ENCODE measurements around the gene PDLIM3.
"Not testable (repeated sequence)": the region's sequence is repeated elsewhere in the genome, so short reads cannot be mapped to it uniquely, and the experiment has no call there.

PDLIM3 gene

DNA sequence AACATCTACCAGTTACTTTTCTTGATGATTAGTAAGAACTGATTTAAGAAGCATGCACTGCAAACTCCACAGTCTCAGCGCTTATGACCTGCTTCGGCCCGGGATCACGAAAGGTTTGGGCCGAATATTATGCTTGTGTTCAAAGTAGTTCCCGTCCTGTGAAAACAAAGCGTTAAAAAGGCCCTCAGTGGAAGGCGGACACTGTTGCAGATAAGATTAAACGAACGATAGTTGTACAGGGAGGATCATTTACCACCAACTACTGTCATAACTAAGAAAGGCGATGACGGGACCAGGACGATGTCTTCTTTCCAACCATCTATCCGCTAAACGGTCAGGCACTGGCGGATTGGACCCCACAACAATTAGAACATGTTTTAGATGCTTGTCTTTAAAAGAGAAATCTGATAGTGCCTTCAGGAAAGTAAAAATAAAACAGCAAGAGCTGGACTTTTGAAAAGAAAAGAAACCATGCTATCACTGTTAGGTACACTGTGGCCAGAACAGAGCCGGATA, 21.1 kb downstream of the PDLIM3 start:
- H3K9me3 ChIP-seq (ENCODE audit: control insufficient read depth, insufficient read depth, low read length): no peaks in the 10 kb centered on the region

DNA sequence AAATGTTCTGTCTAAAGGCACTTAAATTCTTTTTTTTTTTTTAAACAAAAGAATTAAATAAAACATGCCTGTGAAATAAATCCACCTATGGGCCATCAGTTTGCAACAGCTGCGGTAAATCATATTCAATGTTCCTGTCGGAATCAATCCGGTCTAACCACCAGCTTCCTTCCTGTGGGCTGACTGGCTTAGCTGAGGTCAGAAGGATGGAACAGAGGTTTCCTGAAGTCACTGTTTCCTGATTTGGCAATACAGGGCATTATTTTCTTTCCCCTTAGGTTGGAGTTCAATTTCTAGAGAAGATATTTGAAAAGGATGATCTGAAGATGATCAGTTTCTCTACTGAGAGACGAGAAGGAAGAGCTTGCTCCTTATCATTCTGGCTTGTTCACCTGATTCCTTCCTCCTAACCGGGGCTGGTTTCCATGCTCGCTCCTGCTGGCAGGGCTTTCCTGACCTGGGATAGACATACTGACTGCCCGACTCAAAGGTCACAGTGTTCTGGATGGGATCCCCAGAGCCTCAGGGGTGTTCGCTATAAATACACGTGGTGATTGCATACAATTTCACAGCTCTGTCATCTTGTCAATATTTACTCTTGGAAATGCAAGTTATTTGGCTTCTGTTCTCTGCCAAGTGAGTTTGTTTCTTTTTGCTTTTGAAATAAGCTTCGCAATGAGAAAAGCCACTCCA, 21.7 kb downstream of the PDLIM3 start:
- no peak overlapping the region for H3K9ac ChIP-seq (ENCODE audit: low read depth, low read length)
- no peak overlapping the region for H3K4me3 ChIP-seq (ENCODE audit: low read depth, low read length)
- H3K9me3 ChIP-seq (ENCODE audit: control insufficient read depth, insufficient read depth, low read length): no peaks in the 10 kb centered on the region
- H3K36me3 ChIP-seq (ENCODE audit: control insufficient read depth, insufficient read depth, low read length): no peaks in the 10 kb centered on the region
- no peaks in the 10 kb centered on the region for H3K27me3 ChIP-seq (ENCODE audit: control insufficient read depth, insufficient read depth, low read length)
- H3K4me1 ChIP-seq (ENCODE audit: control insufficient read depth, insufficient read depth, low read length): no peaks in the 10 kb centered on the region

More for the DNA sequence above, 21.1 kb downstream of the PDLIM3 start:
- Histone ChIP-seq H3K4me1 (ENCODE audit: control insufficient read depth, insufficient read depth, low read length) (no peaks in the 10 kb centered on the region), H3K9ac (ENCODE audit: low read depth, low read length) (no peak overlapping the region), H3K4me3 (ENCODE audit: low read depth, low read length) (no peak overlapping the region), H3K27me3 (ENCODE audit: control insufficient read depth, insufficient read depth, low read length) (no peaks in the 10 kb centered on the region), H3K36me3 (ENCODE audit: control insufficient read depth, insufficient read depth, low read length) (no peaks in the 10 kb centered on the region)

DNA sequence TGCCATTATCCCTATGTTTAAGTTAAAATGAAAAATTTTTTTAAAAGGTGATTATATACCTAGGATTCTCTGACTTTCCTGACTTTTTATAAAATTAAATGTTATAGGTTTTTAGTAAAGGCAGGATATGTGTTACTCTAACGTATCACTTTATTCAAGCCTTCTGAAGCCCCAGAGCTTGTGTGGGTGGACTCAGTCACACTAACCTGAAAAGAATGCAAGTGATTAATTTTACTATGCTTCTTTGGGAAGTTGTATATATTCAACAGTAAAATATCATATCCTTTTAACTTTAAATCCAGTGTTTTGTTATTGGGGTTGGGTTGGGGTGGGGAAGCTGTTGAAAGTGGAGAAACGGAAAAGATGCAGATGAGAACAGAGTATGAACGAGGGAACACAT, 22.8 kb downstream of the PDLIM3 start:
- H3K9me3 ChIP-seq (ENCODE audit: control insufficient read depth, insufficient read depth, low read length): no peaks in the 10 kb centered on the region
- no peaks in the 10 kb centered on the region for H3K4me1 ChIP-seq (ENCODE audit: control insufficient read depth, insufficient read depth, low read length)
- no peaks in the 10 kb centered on the region for H3K27me3 ChIP-seq (ENCODE audit: control insufficient read depth, insufficient read depth, low read length)
- H3K9ac ChIP-seq (ENCODE audit: low read depth, low read length): no peak overlapping the region
- H3K36me3 ChIP-seq (ENCODE audit: control insufficient read depth, insufficient read depth, low read length): no peaks in the 10 kb centered on the region
- no peak overlapping the region for H3K4me3 ChIP-seq (ENCODE audit: low read depth, low read length)

DNA sequence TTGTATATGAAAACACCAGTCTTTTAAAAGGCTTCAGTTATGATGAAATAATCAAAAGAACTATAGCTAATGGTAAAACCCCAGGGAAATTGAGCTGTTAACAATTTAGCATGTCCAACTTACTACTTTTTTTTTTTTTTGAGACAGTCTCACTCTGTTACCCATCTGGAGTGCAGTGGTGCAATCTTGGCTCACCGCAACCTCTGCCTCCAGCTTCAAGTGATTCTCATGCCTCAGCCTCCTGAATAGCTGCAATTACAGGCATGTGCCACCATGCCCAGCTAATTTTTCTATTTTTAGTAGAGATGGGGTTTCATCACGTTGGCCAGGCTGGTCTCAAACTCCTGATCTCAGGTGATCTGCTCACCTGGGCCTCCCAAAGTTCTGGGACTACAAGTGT, 24.1 kb downstream of the PDLIM3 start:
- H3K4me1 ChIP-seq (ENCODE audit: control insufficient read depth, insufficient read depth, low read length); H3K27me3 ChIP-seq (ENCODE audit: control insufficient read depth, insufficient read depth, low read length); H3K36me3 ChIP-seq (ENCODE audit: control insufficient read depth, insufficient read depth, low read length); H3K4me3 ChIP-seq (ENCODE audit: low read depth, low read length); H3K9me3 ChIP-seq (ENCODE audit: control insufficient read depth, insufficient read depth, low read length); H3K9ac ChIP-seq (ENCODE audit: low read depth, low read length): not testable (repeated sequence)

DNA sequence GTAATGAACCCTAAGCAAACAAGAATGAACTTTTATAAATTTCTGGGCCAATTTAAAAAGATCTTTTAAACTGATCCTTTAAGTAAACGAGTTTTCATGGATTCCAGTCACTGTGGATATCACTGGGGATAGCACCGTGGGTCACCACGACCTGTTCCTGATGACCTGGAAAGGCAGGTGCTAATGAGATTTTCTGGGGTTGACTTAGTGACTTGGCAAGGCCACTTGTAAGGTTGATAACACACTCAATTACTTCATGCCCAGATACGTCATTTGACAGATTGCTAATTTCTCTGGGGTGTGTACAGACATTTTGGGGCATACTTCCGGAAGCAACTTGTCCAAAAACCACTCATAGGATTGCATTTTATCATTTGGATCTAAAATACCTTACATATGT, 24.5 kb downstream of the PDLIM3 start:
- H3K4me1 ChIP-seq (ENCODE audit: control insufficient read depth, insufficient read depth, low read length): no peaks in the 10 kb centered on the region
- no peak overlapping the region for H3K9ac ChIP-seq (ENCODE audit: low read depth, low read length)
- no peaks in the 10 kb centered on the region for H3K27me3 ChIP-seq (ENCODE audit: control insufficient read depth, insufficient read depth, low read length)
- H3K9me3 ChIP-seq (ENCODE audit: control insufficient read depth, insufficient read depth, low read length): no peaks in the 10 kb centered on the region
- H3K4me3 ChIP-seq (ENCODE audit: low read depth, low read length): no peak overlapping the region
- no peaks in the 10 kb centered on the region for H3K36me3 ChIP-seq (ENCODE audit: control insufficient read depth, insufficient read depth, low read length)

DNA sequence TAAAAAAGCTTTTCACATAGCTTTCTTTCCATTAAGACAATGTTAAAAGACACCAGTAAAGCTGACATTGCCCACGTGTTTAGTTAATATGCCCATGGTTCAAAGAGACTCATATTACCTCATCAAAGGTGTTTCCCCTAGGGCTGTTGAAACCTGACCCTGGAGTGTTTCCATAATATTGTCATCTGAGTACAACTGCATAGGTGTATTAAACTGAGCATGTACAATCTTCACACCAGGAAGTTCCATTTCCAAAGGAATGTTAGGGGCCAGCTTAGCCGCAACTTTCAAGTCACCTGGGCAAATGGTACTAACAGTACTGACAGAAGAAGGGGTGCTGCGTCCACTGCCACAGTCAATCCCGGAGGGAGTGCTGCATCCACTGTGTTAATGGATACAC, 27.1 kb downstream of the PDLIM3 start:
- no peaks in the 10 kb centered on the region for H3K27me3 ChIP-seq (ENCODE audit: control insufficient read depth, insufficient read depth, low read length)
- H3K9ac ChIP-seq (ENCODE audit: low read depth, low read length): no peak overlapping the region
- H3K4me3 ChIP-seq (ENCODE audit: low read depth, low read length): no peak overlapping the region
- H3K4me1 ChIP-seq (ENCODE audit: control insufficient read depth, insufficient read depth, low read length): no peaks in the 10 kb centered on the region
- no peaks in the 10 kb centered on the region for H3K36me3 ChIP-seq (ENCODE audit: control insufficient read depth, insufficient read depth, low read length)
- H3K9me3 ChIP-seq (ENCODE audit: control insufficient read depth, insufficient read depth, low read length): no peaks in the 10 kb centered on the region

DNA sequence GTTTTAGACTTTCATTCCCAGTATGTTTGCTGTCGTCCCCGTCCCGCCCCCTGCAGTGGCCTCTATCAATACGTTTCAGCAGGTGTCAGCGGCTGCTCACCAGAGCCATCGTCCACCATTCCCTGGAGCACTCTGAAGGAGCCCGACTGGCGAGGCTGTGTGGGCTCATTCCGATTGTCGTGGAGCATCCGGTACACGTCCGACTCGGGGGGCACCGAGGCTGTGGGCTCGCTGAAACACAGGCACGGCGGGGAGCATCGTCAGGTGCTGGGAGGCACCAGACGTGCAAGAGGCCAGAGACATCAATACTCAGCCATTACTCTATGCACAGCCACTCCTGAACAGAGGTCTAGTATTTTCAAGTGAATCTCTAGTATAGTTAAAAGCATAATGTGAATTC, 28.9 kb downstream of the PDLIM3 start:
- no peaks in the 10 kb centered on the region for H3K27me3 ChIP-seq (ENCODE audit: control insufficient read depth, insufficient read depth, low read length)
- H3K36me3 ChIP-seq (ENCODE audit: control insufficient read depth, insufficient read depth, low read length): no peaks in the 10 kb centered on the region
- H3K4me1 ChIP-seq (ENCODE audit: control insufficient read depth, insufficient read depth, low read length): no peaks in the 10 kb centered on the region
- H3K9me3 ChIP-seq (ENCODE audit: control insufficient read depth, insufficient read depth, low read length): no peaks in the 10 kb centered on the region
- H3K9ac ChIP-seq (ENCODE audit: low read depth, low read length): no peak overlapping the region
- H3K4me3 ChIP-seq (ENCODE audit: low read depth, low read length): no peak overlapping the region

DNA sequence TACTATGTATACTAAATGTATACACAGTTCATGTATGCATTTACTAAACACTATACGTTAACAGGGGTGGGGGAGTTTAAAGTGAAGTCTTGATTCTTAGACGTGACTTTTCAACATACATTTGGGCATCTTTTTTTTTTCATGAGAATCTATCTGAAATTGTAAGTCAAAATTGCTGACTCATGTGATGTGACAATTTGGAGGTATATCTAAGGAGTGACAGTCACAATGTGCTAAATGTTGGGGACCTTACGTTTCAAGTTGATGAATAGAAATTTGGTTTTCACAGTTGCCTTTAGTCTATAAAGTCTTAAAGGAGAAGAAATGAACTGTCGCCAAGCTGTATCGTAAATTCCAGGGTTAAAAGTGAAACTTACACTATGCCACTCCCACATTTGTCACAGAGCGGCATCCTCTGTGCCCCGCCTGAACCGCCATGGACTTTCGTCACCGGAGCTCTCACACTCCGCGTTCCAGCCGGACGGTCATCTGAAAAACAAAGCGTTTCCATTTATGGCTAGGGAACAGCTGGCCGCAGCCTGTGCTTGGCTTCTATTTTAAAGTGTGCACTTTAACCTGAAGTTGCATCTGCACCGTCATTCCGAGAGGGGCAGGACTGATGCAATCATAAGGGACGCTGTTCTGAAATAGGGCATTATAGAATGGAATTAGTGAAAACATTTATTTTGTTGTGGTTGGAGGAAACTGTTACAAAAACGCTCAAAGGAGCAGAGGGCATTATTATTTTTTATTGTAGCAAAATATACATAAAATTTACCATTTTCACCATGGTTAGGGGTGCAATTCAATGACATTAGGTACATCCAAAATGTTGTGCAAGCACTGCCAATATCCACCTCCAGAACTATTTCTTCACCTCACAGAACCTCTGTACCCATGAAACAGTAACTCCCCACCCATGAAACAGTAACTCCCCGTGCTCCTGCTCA, 30.9 kb downstream of the PDLIM3 start:
- Histone ChIP-seq H3K4me3 (ENCODE audit: low read depth, low read length) (no peak overlapping the region), H3K4me1 (ENCODE audit: control insufficient read depth, insufficient read depth, low read length) (no peaks in the 10 kb centered on the region), H3K36me3 (ENCODE audit: control insufficient read depth, insufficient read depth, low read length) (no peaks in the 10 kb centered on the region), H3K27me3 (ENCODE audit: control insufficient read depth, insufficient read depth, low read length) (no peaks in the 10 kb centered on the region), H3K9me3 (ENCODE audit: control insufficient read depth, insufficient read depth, low read length) (no peaks in the 10 kb centered on the region), H3K9ac (ENCODE audit: low read depth, low read length) (no peak overlapping the region)

DNA sequence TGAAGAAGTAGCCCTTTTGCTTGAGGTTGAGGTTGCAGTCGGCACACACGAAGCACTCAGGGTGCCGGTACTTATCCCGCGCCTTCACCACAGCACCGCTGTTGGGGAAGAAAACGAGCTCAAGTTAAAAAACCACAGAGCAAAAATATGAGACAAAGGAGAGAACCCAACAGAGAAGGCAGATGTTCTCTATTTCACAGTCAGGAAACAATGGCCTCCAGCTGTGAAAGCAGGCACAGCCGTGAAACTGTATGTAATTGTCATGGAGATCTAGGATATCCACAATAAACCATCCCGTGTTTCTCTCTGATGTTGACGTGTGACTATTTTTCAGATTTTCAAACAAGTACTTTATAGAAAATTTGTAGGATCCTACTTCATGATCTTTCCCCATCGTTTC, 32.9 kb downstream of the PDLIM3 start:
- Histone ChIP-seq H3K4me3 (ENCODE audit: low read depth, low read length) (no peak overlapping the region), H3K27me3 (ENCODE audit: control insufficient read depth, insufficient read depth, low read length) (no peaks in the 10 kb centered on the region), H3K9me3 (ENCODE audit: control insufficient read depth, insufficient read depth, low read length) (no peaks in the 10 kb centered on the region), H3K36me3 (ENCODE audit: control insufficient read depth, insufficient read depth, low read length) (no peaks in the 10 kb centered on the region), H3K9ac (ENCODE audit: low read depth, low read length) (no peak overlapping the region), H3K4me1 (ENCODE audit: control insufficient read depth, insufficient read depth, low read length) (no peaks in the 10 kb centered on the region)

DNA sequence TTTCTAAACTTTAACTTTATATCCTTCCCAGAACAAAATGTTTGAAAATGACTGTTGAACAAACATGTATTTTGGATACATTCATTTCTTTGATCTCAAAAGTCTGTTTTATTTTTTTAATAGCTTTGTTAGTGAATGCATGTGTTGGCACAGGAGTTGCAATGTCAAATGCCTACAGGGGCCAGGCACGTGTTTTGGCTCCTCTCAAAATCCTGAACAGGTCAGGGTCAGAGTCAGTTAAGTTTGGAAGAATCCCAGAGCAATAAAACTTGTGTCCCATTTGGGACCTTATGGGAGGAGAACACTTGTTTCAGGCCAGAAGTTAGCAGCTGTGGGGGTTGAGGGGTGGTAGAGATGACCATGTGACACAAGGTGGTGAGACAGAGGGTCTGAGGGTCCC, 34.7 kb downstream of the PDLIM3 start:
- Histone ChIP-seq H3K4me3 (ENCODE audit: low read depth, low read length) (no peak overlapping the region), H3K9ac (ENCODE audit: low read depth, low read length) (no peak overlapping the region), H3K9me3 (ENCODE audit: control insufficient read depth, insufficient read depth, low read length) (no peaks in the 10 kb centered on the region), H3K36me3 (ENCODE audit: control insufficient read depth, insufficient read depth, low read length) (no peaks in the 10 kb centered on the region), H3K4me1 (ENCODE audit: control insufficient read depth, insufficient read depth, low read length) (no peaks in the 10 kb centered on the region), H3K27me3 (ENCODE audit: control insufficient read depth, insufficient read depth, low read length) (no peaks in the 10 kb centered on the region)

DNA sequence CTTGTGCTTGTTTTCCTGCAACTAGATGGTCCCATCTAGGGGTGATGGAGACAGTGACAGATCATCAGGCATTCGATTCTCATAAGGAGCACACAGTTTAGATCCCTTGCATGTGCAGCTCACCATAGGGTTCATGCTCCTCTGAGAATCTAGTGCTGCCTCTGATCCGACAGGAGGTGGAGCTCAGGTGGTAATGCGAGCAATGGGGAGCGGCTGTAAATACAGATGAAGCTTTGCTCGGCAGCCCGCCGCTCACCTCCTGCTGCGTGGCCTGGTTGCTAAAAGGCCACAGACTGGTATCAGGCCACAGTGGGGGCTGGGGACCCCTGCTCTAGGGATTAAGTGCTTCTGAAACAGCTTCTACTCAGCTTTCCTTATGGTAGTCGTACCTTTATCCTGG, 35.3 kb downstream of the PDLIM3 start:
- H3K9ac ChIP-seq (ENCODE audit: low read depth, low read length): no peak overlapping the region
- H3K4me1 ChIP-seq (ENCODE audit: control insufficient read depth, insufficient read depth, low read length): no peaks in the 10 kb centered on the region
- no peak overlapping the region for H3K4me3 ChIP-seq (ENCODE audit: low read depth, low read length)
- H3K9me3 ChIP-seq (ENCODE audit: control insufficient read depth, insufficient read depth, low read length): no peaks in the 10 kb centered on the region
- H3K36me3 ChIP-seq (ENCODE audit: control insufficient read depth, insufficient read depth, low read length): no peaks in the 10 kb centered on the region
- H3K27me3 ChIP-seq (ENCODE audit: control insufficient read depth, insufficient read depth, low read length): no peaks in the 10 kb centered on the region

DNA sequence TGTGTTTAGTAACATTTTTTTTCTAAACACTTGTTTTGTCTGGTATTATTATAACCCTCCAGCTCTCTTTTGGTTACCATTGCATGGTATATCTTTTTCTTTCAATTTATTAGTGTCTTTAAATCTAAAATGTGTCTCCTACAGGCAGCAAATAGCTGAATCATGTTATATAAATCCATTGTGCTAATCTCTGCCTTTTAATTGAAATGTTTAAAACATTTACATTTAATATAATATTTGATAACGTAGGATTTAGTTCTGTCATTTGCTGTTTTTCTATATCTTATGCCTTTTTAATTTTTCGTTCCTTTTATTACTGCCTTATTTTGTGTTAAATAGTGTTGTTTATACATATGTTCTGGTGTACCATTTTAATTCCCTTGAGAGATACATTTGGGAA, 46.7 kb downstream of the PDLIM3 start:
- H3K36me3 ChIP-seq (ENCODE audit: control insufficient read depth, insufficient read depth, low read length): no peaks in the 10 kb centered on the region
- no peak overlapping the region for H3K9ac ChIP-seq (ENCODE audit: low read depth, low read length)
- no peaks in the 10 kb centered on the region for H3K9me3 ChIP-seq (ENCODE audit: control insufficient read depth, insufficient read depth, low read length)
- H3K4me3 ChIP-seq (ENCODE audit: low read depth, low read length): no peak overlapping the region
- H3K27me3 ChIP-seq (ENCODE audit: control insufficient read depth, insufficient read depth, low read length): peaks cover 6% of the 10 kb centered on the region
- H3K4me1 ChIP-seq (ENCODE audit: control insufficient read depth, insufficient read depth, low read length): no peaks in the 10 kb centered on the region

Data from iPS-15b (cell line).